MM.1S (cell line): ENCODE data around the gene DUSP3.

ENCODE experiments used
- DNase-seq: peaks from one replicate; pipeline ENCODE4 v3.0.0-alpha.2; 2015
- H2AFZ ChIP-seq: fragments of 300-600 bp; sonication (generic); 2 replicates; pipeline ENCODE4 v1.6.0; 2016; ENCODE audit warnings: antibody characterized with exemption, low read length
- H3F3A ChIP-seq: fragments of 300-600 bp; sonication (generic); 2 replicates; pipeline ENCODE4 v1.6.1; 2016; ENCODE audit warnings: mild to moderate bottlenecking, antibody characterized with exemption, low read length, moderate library complexity, mixed read lengths; ENCODE audit not compliant: insufficient read depth
- H3K27ac ChIP-seq: fragments of 300-600 bp; sonication (generic); 2 replicates; pipeline ENCODE4 v1.5.1; 2016; ENCODE audit warnings: mild to moderate bottlenecking, low read length
- H3K27me3 ChIP-seq: fragments of 300-600 bp; sonication (generic); replicated peaks from 2 replicates; pipeline ENCODE4 v1.6.0; 2016; ENCODE audit warnings: low read length; ENCODE audit not compliant: insufficient read depth
- H3K36me3 ChIP-seq: fragments of 300-600 bp; sonication (generic); replicated peaks from 2 replicates; pipeline ENCODE4 v1.6.1; 2016; ENCODE audit warnings: mild to moderate bottlenecking, low read length, mixed read lengths; ENCODE audit not compliant: insufficient read depth
- H3K4me1 ChIP-seq: fragments of 300-600 bp; sonication (generic); 2 replicates; pipeline ENCODE4 v1.6.1; 2016; ENCODE audit warnings: low read length, mixed read lengths
- H3K4me2 ChIP-seq: fragments of 300-600 bp; sonication (generic); 2 replicates; pipeline ENCODE4 v1.6.0; 2016; ENCODE audit warnings: low read depth, low read length
- H3K4me3 ChIP-seq: fragments of 300-600 bp; sonication (generic); 2 replicates; pipeline ENCODE4 v1.5.1; 2016; ENCODE audit warnings: low read length, mixed read lengths
- H3K79me2 ChIP-seq: fragments of 300-600 bp; sonication (generic); 2 replicates; pipeline ENCODE4 v1.6.1; 2016; ENCODE audit warnings: mixed run types, low read length, mixed read lengths
- H3K9ac ChIP-seq: fragments of 300-600 bp; sonication (generic); 2 replicates; pipeline ENCODE4 v1.6.1; 2016; ENCODE audit warnings: low read length, mixed read lengths
- H3K9me2 ChIP-seq: fragments of 300-600 bp; sonication (generic); replicated peaks from 2 replicates; pipeline ENCODE4 v1.6.1; 2016; ENCODE audit warnings: mild to moderate bottlenecking, low read length, mixed read lengths; ENCODE audit not compliant: insufficient read depth
- H3K9me3 ChIP-seq: fragments of 300-600 bp; sonication (generic); replicated peaks from 2 replicates; pipeline ENCODE4 v1.6.1; 2016; ENCODE audit warnings: mild to moderate bottlenecking, low read length, mixed read lengths; ENCODE audit not compliant: insufficient read depth
- H4K20me1 ChIP-seq: fragments of 300-600 bp; sonication (generic); 2 replicates; pipeline ENCODE4 v1.6.1; 2016; ENCODE audit warnings: mild to moderate bottlenecking, low read length, moderate library complexity, mixed read lengths; ENCODE audit not compliant: insufficient read depth
- CTCF ChIP-seq: fragments of 300-600 bp; sonication (generic); IDR thresholded peaks from 2 replicates; pipeline ENCODE4 v1.5.1; 2016; ENCODE audit warnings: antibody characterized with exemption, low read length, mixed read lengths
- EZH2 ChIP-seq: fragments of 300-600 bp; sonication (generic); optimal IDR thresholded peaks from 2 replicates; pipeline ENCODE3; 2017; ENCODE audit warnings: low read depth, mild to moderate bottlenecking, antibody characterized with exemption, low read length, mixed read lengths
- EZH2phosphoT487 ChIP-seq: fragments of 300-600 bp; sonication (generic); IDR thresholded peaks from 2 replicates; pipeline ENCODE4 v1.6.1; 2018; ENCODE audit warnings: antibody characterized with exemption, low read length

Gene DUSP3

GRCh38 chr17:43719578-43719977, 59.2 kb downstream of the DUSP3 start:
- H3K27ac ChIP-seq = no peak overlapping the region
- H3K36me3 ChIP-seq = no peaks in the 10 kb centered on the region
- no peaks in the 10 kb centered on the region for H3K9me3 ChIP-seq
- H3K27me3 ChIP-seq = peaks cover 73% of the 10 kb centered on the region
- H3K4me3 ChIP-seq = no peak overlapping the region
- H3K9ac ChIP-seq = no peak overlapping the region
- H3K9me2 ChIP-seq = no peaks in the 10 kb centered on the region
- no peaks in the 10 kb centered on the region for H3F3A ChIP-seq
- H3K79me2 ChIP-seq = no peaks in the 10 kb centered on the region
- H2AFZ ChIP-seq = no peak overlapping the region
- no peak for DNase-seq
- no peak overlapping the region for H3K4me2 ChIP-seq
- peaks cover 5% of the 10 kb centered on the region for H3K4me1 ChIP-seq
- no peak for TF ChIP-seq EZH2phosphoT487
- no peak for TF ChIP-seq EZH2
- TF ChIP-seq CTCF = no peak
- H4K20me1 ChIP-seq = no peaks in the 10 kb centered on the region

- no peaks in the 10 kb centered on the region for H3K9me3 ChIP-seq
- H3K27me3 ChIP-seq = peaks cover 83% of the 10 kb centered on the region
- no peaks in the 10 kb centered on the region for H4K20me1 ChIP-seq
- no peak overlapping the region for H3K4me3 ChIP-seq
- DNase-seq = no peak
- H3K9ac ChIP-seq = no peak overlapping the region
- no peak overlapping the region for H3K4me2 ChIP-seq
- H3F3A ChIP-seq = no peaks in the 10 kb centered on the region
- H3K4me1 ChIP-seq = peaks cover 5% of the 10 kb centered on the region
- H3K9me2 ChIP-seq = no peaks in the 10 kb centered on the region
- TF ChIP-seq CTCF (no peak), EZH2phosphoT487 (no peak), EZH2 (no peak)
- no peak overlapping the region for H2AFZ ChIP-seq
- no peak overlapping the region for H3K27ac ChIP-seq
- H3K79me2 ChIP-seq = no peaks in the 10 kb centered on the region
- no peaks in the 10 kb centered on the region for H3K36me3 ChIP-seq
Observed at GRCh38 chr17:43718544-43718943, 60.2 kb downstream of the DUSP3 start.

GRCh38 chr17:43717913-43718312, 60.9 kb downstream of the DUSP3 start:
- peaks cover 5% of the 10 kb centered on the region for H3K4me1 ChIP-seq
- H3K27me3 ChIP-seq = peaks cover 89% of the 10 kb centered on the region
- no peaks in the 10 kb centered on the region for H3K9me3 ChIP-seq
- H3K4me3 ChIP-seq = no peak overlapping the region
- TF ChIP-seq EZH2phosphoT487 (no peak), CTCF (no peak), EZH2 (no peak)
- H3K9me2 ChIP-seq = no peaks in the 10 kb centered on the region
- H3K36me3 ChIP-seq = no peaks in the 10 kb centered on the region
- DNase-seq = no peak
- no peak overlapping the region for H2AFZ ChIP-seq
- no peaks in the 10 kb centered on the region for H3F3A ChIP-seq
- H4K20me1 ChIP-seq = no peaks in the 10 kb centered on the region
- no peak overlapping the region for H3K4me2 ChIP-seq
- H3K27ac ChIP-seq = no peak overlapping the region
- H3K79me2 ChIP-seq = no peaks in the 10 kb centered on the region
- H3K9ac ChIP-seq = no peak overlapping the region
